HG03039 (cell line): ENCODE data around the gene KRT31.
"Not testable (repeated sequence)": the region's sequence is repeated elsewhere in the genome, so short reads cannot be mapped to it uniquely, and the experiment has no call there.

Experiments
- ATAC-seq: cut with Tn5 transposase; IDR thresholded peaks from one replicate; pipeline ENCODE4 v1.9.1; 2021; ENCODE audit warnings: mild to moderate bottlenecking, moderate library complexity; ENCODE audit not compliant: unreplicated experiment

KRT31 gene

DNA sequence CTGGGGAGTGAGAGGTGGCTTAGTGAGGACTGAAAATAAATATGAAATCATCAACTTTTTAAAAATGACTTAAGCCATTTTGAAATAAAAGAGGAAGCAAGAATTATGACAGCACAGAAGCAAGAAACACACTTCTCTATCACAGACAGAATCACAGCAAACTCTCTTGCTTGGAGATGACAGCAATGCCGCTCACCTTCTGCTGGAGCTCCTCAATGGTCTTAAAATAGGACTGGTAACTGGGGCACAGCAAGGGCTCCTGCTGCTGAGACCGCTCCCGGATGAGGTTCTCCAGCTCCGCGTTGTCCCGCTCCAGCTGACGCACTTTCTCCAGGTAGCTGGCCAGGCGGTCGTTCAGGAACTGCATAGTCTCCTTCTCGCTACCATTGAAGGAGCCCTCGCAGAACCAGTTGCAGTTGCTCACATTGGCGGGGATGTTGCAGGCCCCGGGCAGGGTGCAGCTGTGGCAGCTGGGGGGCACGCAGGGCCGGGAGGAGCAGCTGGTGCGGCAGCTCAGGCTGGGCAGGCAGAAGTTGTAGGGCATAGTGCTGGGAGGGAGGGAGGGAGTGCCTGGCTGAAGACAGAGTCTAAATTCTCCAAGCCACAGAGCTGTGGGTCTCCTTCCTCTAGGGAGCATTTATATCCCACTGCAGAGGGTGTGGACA lies at the start of gene KRT31:
KRT31 (minus strand) TSS at position 613 of the 665 bp plus-strand sequence; CDS start at position 544, 69 bp downstream.
- no peak for ATAC-seq

DNA sequence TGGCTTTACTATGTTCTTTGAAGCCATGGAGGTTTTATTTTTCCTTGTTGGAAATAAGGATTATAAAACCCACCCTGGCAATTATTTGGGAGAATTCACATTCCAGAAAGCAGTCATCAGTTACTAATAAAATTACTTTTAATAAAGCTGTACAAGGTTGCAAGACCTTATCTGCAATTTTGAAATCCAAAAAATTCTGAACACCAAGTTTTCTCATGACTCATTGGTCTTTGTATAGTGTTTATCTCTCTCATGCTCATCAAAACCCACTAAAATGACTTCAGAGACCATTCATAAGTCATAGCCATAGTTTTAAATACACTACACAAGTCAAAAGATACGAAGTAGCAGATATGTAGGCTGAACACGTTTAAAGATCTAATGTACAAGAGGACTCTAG lies 49.4 kb upstream of the KRT31 start:
- no peak for ATAC-seq

DNA sequence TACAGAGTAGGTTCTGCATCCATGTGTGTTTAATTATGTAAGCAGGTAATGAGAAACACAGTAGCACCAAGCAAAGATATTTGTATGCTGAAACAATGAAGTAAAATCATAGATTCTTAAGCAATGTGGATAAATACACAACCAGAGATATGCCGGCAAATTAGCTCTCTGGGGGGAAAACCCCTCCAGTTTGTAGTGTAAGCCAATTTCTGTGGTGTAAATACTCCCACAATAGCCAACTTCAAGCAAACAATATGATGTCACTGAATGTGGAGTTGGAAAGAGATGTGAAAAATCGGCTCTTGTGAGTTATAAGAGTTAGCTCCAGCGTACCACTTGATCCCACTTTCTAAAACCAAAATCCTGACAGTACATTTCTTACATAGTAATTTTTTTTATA lies 47.2 kb upstream of the KRT31 start:
- no peak for ATAC-seq

DNA sequence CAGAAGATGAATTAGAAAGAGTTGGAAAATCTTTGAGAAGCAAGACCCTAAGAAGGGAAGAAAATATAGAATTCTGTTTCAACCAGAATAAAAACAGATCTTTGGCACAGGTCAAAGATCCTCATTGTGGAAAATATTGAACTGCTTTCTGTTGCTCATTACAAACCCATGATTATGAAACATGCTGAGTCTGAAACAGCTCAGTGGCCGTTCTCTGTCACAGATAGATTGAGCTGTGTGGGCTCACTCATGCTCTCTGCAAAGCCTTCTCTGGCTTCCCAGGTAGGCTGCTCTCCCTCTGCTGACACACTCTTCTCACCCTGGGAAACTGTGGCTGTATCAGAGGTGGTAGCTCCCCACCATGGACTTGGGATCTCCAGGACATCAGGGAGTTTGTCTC lies 46.8 kb upstream of the KRT31 start:
- no peak for ATAC-seq

DNA sequence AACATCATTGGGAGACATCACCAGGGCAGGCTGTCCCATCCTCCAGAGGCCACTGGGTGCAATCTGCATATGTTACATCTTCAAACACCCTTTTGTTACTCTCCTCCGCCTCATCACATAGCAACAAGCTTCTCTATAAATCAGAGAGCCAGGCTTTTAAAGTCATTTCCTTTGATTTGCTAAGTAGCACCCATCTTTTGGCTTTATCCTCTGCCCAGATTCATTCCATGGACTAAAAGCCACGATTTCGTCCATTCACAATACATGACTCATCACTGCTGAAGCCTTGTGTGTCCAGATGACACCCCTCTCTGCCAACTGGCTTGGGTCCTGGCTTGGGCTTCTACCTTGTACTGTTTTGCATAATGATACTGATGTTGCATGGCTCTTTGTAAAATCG lies 45.3 kb upstream of the KRT31 start:
- no peak for ATAC-seq

DNA sequence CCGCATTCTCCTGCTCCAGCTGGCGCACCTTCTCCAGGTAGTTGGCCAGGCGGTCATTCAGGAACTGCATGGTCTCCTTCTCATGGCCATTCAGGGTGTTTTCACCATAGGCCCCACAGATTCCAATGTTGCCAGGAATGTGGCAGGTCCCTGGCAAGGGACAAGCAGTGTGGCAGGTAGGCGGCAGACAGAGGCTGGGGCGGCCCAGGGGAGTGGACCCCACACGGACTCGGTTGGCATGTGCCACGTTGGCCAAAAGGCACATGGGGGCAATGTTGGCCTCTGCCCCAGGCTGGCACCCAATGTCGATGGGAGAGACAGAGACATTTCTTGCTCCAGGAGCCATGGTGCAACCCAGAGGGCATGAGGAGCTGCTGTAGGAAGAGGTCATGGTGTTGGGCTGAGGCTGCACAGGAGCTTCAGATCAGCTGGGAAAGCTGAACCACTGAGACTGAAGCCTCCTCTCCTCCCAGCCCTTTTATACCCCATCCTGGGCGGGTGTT lies 43.2 kb upstream of the KRT31 start, which contains the start of gene KRT38:
KRT38 (minus strand) TSS at position 453 of the 503 bp plus-strand sequence; CDS start at position 391, 62 bp downstream.
- ATAC-seq = no peak

DNA sequence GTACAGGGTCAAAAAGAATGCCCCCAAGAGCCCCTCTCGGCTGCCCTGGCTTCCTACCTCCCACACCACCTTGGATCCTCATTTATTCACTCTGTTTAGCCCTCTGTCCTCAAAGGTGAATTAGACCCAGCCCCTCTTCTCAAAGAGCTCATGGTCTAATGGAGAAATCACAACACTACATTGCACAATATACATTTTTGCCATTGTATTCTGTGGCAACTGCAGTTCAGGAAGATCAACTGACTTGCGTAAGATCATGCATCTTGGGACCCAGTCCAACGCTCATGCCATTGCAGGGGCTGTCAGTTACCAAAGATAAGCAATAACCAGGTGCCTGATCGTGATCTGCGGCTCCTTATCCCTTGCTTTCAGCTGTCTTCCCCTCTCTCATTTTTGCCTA lies 42.0 kb upstream of the KRT31 start:
- ATAC-seq = no peak

DNA sequence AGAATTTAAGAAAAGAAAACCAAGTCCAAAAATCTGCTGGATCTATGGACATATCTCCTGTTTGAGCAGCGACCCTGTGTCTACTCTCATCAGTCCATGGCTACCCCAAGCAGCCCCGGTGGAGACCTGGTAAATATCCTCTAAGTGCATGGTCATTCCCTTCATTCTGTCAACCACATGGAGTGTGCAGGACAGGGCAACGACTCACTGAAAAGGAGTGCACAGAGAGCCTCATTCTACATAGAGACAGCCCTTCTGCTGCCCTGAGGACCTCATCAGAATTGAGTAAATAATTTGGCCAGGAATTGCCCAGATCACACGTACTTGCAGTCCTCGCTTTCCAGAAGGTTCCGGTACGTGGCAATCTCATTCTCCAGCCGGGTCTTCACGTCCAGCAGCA lies 40.4 kb upstream of the KRT31 start:
- no peak for ATAC-seq

DNA sequence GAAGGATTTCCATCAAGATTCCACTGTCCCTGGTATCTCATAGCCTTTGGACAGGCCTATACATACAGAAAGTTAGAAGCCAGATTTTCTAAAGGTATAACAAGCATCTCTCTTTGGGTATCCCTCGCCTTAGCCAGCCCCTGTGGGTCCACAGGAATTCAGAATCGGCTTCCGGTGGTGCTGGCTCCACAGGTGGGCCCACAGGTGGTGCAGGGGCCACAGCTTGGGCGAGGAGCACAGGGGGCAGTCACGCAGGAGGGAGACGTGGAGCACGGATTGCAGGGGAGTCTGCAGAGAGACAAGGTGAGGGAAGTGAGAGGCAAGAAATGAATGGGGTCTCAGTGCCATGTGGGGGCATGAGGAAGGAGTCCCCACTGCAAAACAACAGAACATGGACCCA lies 39.8 kb upstream of the KRT31 start:
- ATAC-seq = no peak

DNA sequence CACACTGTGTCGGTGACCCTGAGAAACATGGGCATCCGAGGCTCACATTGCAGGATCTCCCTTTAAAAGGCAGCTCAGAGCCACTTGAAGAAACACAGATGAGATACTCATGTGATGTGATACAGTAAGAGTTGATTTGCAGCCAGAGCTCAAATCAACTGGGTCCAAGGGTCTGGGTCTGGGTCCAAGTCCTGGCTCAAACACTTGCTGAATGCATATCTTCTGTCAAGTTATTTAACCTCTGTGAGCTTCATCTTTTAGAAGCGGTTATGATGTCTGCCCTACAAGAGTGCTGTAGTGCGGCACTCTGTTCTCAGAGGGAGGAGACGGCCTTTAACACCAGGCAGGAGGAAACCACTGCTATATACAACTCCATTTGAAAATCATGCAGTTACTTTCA lies 37.0 kb upstream of the KRT31 start:
- no peak for ATAC-seq

DNA sequence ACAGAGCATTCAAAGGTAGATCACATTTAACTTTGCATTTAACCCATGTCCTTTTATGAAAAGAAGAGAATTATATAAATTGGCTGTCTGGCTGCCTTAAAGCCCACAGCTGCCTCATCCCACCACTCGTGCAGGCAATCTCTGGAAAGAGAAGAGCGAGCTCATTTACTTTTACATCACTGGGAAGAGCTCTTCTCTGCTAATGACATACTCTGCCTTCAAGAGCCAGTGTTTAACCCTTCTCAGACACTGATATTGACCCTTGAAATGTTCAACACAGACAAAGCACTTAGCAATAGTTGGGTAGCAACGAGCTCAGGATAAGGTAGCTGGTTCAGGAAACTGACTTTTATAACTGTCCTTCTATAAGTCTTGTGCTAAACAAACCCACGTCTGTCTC lies 36.6 kb upstream of the KRT31 start:
- ATAC-seq = no peak

DNA sequence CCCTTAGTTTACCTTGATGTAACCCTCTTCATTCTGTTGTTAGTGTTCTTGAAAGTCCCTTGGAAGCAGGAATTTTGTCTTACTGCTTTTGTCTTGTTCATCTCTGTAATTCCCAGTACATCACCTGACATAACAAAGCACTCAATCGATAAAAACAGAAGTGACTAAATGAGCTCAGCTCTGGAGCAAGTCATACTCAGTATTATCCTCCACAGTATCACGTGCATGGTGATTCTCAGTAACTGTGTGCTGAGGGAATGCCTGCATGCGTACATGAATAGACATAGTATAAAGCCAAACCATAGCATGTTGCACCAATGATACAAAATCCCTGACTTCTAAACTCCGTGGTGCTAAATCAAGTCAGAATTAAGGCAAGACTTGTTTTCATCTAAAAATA lies 36.2 kb upstream of the KRT31 start:
- ATAC-seq = no peak

DNA sequence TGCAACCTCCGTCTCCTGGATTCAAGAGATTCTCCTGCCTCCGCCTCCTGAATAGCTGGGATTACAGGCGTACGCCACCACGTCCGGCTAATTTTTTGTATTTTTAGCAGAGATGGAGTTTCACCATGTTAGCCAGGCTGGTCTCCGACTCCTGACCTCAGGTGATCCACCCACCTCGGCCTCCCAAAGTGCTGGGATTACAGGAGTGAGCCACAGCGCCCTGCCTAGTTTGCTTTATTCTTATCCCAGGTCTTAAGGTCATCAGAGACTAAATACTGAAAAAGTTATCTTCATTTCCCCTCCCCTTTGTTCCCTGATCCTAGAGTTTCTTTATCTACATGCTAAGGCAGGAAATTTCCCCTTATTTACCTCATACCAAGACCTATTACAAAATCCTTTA lies 33.0 kb upstream of the KRT31 start:
- ATAC-seq = not testable (repeated sequence)

DNA sequence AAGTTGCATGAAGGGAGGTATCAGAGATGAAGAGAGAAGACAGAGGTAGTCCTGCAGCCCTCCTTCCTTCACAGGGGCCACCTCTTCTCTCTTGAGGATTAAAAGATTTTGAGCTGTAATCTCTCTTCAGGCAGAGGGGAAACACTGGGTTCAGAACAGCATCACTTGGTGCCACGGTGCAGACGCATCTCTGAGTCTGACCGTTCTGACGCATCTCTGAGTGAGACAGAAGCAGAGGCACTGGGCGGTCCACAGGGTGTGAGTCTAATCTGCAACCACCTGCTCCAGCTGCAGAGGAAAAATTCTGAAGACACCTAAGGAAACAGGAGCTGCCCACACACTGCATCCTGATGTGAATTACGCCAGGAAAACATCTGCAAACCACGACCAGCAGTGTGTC lies 32.3 kb upstream of the KRT31 start:
- ATAC-seq = no peak

DNA sequence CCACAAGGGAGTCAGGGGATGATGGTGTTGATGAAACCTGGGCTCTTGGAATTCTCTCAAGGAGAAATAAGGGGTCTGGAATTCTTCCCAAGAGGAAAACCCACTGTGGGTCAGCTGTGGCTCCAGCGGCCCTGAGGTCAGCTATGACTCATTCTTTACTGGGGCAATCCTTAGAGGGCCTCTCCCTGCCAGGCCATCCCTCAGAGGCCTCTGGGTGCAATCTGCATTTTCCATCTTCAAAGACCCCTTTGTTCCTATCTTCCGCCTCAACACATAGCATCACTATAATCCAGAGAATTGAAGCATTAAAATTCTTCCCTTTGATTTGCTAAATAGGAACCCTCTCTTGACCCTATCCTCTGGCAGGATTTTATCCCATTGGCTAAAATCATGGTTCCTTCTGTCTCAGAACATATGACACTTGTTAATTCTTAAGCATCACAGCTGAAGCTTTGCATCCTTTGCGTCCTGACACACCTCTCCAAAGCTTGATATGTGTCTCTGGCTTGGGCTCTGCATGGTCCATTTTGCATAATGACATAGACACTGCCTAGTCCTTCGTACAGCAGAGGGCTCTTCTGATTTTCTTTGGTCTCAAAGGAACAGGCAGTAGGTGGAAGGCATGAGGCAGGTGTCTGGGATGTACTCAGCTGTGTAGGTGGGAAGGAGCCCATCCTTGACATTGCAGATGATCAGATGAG lies 31.3 kb upstream of the KRT31 start:
- ATAC-seq = no peak

DNA sequence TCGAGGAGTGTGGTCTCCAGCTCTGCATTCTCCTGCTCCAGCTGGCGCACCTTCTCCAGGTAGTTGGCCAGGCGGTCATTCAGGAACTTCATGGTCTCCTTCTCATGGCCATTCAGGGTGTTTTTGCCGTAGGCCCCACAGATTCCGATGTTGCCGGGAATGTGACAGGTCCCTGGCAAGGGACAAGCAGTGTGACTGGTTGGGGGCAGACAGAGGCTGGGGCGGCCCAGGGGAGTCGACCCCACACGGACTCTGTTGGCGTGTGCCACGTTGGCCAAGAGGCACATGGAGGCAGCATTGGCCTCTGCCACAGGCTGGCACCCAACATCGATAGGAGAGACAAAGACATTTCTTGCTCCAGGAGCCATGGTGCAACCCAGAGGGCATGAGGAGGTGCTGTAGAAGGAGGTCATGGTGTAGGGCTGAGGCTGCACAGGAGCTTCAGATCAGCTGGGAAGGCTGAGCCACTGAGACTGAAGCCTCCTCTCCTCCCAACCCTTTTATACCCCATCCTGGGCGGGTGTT lies 26.8 kb upstream of the KRT31 start, which contains the start of gene KRT37:
KRT37 (minus strand) TSS at position 475 of the 525 bp plus-strand sequence; CDS start at position 413, 62 bp downstream.
- ATAC-seq = no peak

DNA sequence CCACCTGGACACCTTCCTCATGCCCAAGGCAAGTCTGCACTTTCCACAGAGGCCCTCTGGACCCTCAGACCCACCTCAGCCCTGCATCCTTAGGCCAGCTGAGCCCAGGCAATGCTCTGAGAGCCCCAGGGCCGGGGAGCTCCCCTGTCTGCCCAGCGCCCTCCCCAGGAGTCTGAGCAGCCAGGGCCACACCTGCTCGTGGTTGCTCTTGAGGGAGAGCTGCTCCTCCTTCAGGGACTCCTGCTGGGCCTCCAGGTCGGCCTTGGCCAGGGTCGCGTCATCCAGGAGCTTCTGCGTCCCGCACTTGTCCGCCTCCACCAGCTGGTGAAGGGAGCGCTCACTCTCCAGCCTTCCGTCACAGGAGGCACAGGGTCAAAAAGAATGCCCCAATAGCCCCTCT lies 25.2 kb upstream of the KRT31 start:
- ATAC-seq = not testable (repeated sequence)

DNA sequence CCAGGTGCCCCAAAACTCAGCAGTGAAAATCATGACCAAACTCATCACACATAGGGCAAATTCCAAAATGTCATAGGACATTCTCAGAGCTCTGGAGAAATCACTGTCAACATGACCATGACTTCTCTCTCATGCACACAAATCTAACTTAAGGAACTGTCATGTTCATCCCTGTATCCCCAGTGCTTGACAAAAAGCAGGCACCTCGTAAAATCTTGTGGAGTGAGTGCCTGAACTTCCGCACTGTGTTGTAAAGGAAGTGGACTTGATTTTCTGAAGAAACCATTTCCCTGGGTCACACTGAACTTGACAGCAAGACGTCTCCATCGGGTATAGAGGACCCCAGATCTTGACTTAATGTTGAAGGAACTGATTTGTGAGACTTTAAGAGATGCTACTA lies 24.2 kb upstream of the KRT31 start:
- no peak for ATAC-seq

DNA sequence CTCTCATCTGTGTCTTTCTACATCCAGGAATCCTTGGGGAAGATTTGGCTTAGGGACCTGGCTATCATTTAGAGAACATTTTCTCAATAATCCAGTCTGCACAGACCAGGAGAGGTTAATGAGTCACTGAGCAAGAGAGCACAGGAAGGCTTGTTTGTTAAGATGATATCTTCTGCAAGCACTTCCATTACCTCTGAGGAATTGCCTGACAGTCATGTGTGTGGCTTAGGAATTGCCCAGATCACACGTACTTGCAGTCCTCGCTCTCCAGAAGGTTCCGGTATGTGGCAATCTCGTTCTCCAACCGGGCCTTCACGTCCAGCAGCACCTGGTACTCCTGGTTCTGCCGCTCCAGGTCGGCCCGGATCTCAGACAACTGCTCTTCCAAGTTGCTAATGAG lies 23.7 kb upstream of the KRT31 start:
- no peak for ATAC-seq

DNA sequence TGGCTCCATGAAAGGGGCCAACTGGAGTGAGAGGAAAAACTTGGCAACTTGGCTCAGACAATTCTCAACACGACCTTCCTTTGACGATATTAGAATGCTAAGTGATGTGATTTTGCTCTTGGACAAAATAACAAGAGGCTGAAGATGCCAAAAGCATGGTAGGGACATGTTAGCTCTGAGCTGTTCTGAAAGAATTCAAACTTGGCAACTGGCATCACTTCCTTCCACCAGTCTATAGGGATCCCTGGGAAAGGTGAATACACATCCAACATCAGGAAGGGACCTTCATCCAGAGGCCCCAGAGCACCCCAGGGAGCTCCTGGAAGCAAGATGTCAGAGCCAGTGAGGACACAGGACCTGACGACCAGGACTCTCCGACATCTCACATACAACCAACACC lies 22.7 kb upstream of the KRT31 start:
- no peak for ATAC-seq

DNA sequence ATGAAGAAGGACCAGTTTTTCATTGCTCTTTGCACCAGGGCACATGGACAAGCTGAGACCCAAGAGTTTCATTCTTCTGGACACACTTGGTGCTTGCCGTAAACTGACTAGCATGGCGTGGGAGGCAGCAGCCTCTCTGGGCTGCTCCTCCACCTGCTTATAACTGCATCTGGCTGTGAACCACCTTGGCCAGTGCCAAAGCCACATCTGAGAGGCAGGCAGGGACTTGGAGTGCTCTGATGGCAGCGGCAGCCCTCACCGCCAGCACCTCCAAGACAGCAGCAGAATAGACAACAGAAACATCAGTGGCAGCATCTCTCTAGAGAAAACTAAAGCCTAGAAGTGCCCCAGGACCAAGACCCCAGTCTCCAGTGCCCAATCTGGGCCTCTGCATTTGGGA lies 22.3 kb upstream of the KRT31 start:
- no peak for ATAC-seq
